ENCODE results near the gene ATF5.
"Not testable (repeated sequence)": the region's sequence is repeated elsewhere in the genome, so short reads cannot be mapped to it uniquely, and the experiment has no call there.

ATF5 gene

GRCh38 chr19:49918089-49918488, 10.9 kb upstream of the ATF5 start:
- TF ChIP-seq ZFX (IDR thresholded peaks at IDR 0.05) = no peak
- no peak for TF ChIP-seq CTCF (conservative IDR thresholded peaks at IDR 0.05)
- no peak overlapping the region for H3K27ac ChIP-seq

GRCh38 chr19:49920624-49921363, 8.2 kb upstream of the ATF5 start:
- no peak for TF ChIP-seq ZFX (IDR thresholded peaks at IDR 0.05)
- no peak for TF ChIP-seq CTCF (conservative IDR thresholded peaks at IDR 0.05)
- no peak overlapping the region for H3K27ac ChIP-seq

- no peak overlapping the region for H3K27ac ChIP-seq
- TF ChIP-seq ZFX (IDR thresholded peaks at IDR 0.05) (no peak), CTCF (conservative IDR thresholded peaks at IDR 0.05) (no peak)
Observed at GRCh38 chr19:49921871-49922795, 6.9 kb upstream of the ATF5 start.

GRCh38 chr19:49923055-49924003, 5.7 kb upstream of the ATF5 start:
- TF ChIP-seq CTCF (conservative IDR thresholded peaks at IDR 0.05) (no peak), ZFX (IDR thresholded peaks at IDR 0.05) (no peak)
- no peak overlapping the region for H3K27ac ChIP-seq

- H3K27ac ChIP-seq = no peak overlapping the region
- TF ChIP-seq ZFX (IDR thresholded peaks at IDR 0.05) = no peak
- no peak for TF ChIP-seq CTCF (conservative IDR thresholded peaks at IDR 0.05)
Observed at GRCh38 chr19:49924004-49924880, 4.8 kb upstream of the ATF5 start.

- not testable (repeated sequence) for H3K27ac ChIP-seq
Observed at GRCh38 chr19:49924881-49925210, 4.2 kb upstream of the ATF5 start.

GRCh38 chr19:49925486-49925885, 3.5 kb upstream of the ATF5 start:
- H3K27ac ChIP-seq = no peak overlapping the region
- TF ChIP-seq ZFX (IDR thresholded peaks at IDR 0.05) (no peak), CTCF (conservative IDR thresholded peaks at IDR 0.05) (no peak)
